Measurements from ENCODE around the gene CTDP1.

CTDP1 gene

GRCh38 chr18:79640064-79640672 is 39.4 kb upstream of the CTDP1 start:
- Histone ChIP-seq H3K4me1 (ENCODE audit: insufficient read depth, low read length) (no peaks in the 10 kb centered on the region), H3K9me3 (ENCODE audit: low read length) (no peaks in the 10 kb centered on the region), H3K4me3 (ENCODE audit: low read length) (no peak overlapping the region), H2AFZ (ENCODE audit: low read depth, low read length) (no peak overlapping the region), H3K36me3 (ENCODE audit: insufficient read depth, low read length) (no peaks in the 10 kb centered on the region), H3K27me3 (ENCODE audit: insufficient read depth, low read length) (peaks cover 21% of the 10 kb centered on the region)

- no peak overlapping the region for H2AFZ ChIP-seq (ENCODE audit: low read depth, low read length)
- no peak overlapping the region for H3K4me3 ChIP-seq (ENCODE audit: low read length)
- H3K4me1 ChIP-seq (ENCODE audit: insufficient read depth, low read length), result no peaks in the 10 kb centered on the region
- H3K9me3 ChIP-seq (ENCODE audit: low read length), result no peaks in the 10 kb centered on the region
- no peaks in the 10 kb centered on the region for H3K36me3 ChIP-seq (ENCODE audit: insufficient read depth, low read length)
- peaks cover 22% of the 10 kb centered on the region for H3K27me3 ChIP-seq (ENCODE audit: insufficient read depth, low read length)
Observed at GRCh38 chr18:79640875-79641274, 38.7 kb upstream of the CTDP1 start.

- Histone ChIP-seq H3K36me3 (ENCODE audit: insufficient read depth, low read length) (no peaks in the 10 kb centered on the region), H3K27me3 (ENCODE audit: insufficient read depth, low read length) (peaks cover 22% of the 10 kb centered on the region), H3K4me1 (ENCODE audit: insufficient read depth, low read length) (no peaks in the 10 kb centered on the region), H3K9me3 (ENCODE audit: low read length) (no peaks in the 10 kb centered on the region), H3K4me3 (ENCODE audit: low read length) (no peak overlapping the region), H2AFZ (ENCODE audit: low read depth, low read length) (no peak overlapping the region)
Observed at GRCh38 chr18:79641722-79642497, 37.7 kb upstream of the CTDP1 start.

- Histone ChIP-seq H3K9me3 (ENCODE audit: low read length) (no peaks in the 10 kb centered on the region), H3K4me1 (ENCODE audit: insufficient read depth, low read length) (no peaks in the 10 kb centered on the region), H3K36me3 (ENCODE audit: insufficient read depth, low read length) (no peaks in the 10 kb centered on the region), H2AFZ (ENCODE audit: low read depth, low read length) (no peak overlapping the region), H3K27me3 (ENCODE audit: insufficient read depth, low read length) (peaks cover 22% of the 10 kb centered on the region), H3K4me3 (ENCODE audit: low read length) (no peak overlapping the region)
Observed at GRCh38 chr18:79642626-79643025, 37.0 kb upstream of the CTDP1 start.

GRCh38 chr18:79643054-79643984 is 36.3 kb upstream of the CTDP1 start:
- H3K27me3 ChIP-seq (ENCODE audit: insufficient read depth, low read length), result peaks cover 19% of the 10 kb centered on the region
- no peak overlapping the region for H2AFZ ChIP-seq (ENCODE audit: low read depth, low read length)
- H3K4me1 ChIP-seq (ENCODE audit: insufficient read depth, low read length), result no peaks in the 10 kb centered on the region
- H3K36me3 ChIP-seq (ENCODE audit: insufficient read depth, low read length), result no peaks in the 10 kb centered on the region
- no peak overlapping the region for H3K4me3 ChIP-seq (ENCODE audit: low read length)
- H3K9me3 ChIP-seq (ENCODE audit: low read length), result no peaks in the 10 kb centered on the region

GRCh38 chr18:79644006-79644665 is 35.5 kb upstream of the CTDP1 start:
- H2AFZ ChIP-seq (ENCODE audit: low read depth, low read length), result no peak overlapping the region
- peaks cover 19% of the 10 kb centered on the region for H3K27me3 ChIP-seq (ENCODE audit: insufficient read depth, low read length)
- no peaks in the 10 kb centered on the region for H3K9me3 ChIP-seq (ENCODE audit: low read length)
- H3K36me3 ChIP-seq (ENCODE audit: insufficient read depth, low read length), result no peaks in the 10 kb centered on the region
- peak overlapping the region; percentile 4 for H3K4me3 ChIP-seq (ENCODE audit: low read length)
- no peaks in the 10 kb centered on the region for H3K4me1 ChIP-seq (ENCODE audit: insufficient read depth, low read length)

GRCh38 chr18:79644666-79645057 is 34.9 kb upstream of the CTDP1 start:
- Histone ChIP-seq H3K9me3 (ENCODE audit: low read length) (no peaks in the 10 kb centered on the region), H3K4me1 (ENCODE audit: insufficient read depth, low read length) (no peaks in the 10 kb centered on the region), H3K27me3 (ENCODE audit: insufficient read depth, low read length) (peaks cover 17% of the 10 kb centered on the region), H3K36me3 (ENCODE audit: insufficient read depth, low read length) (no peaks in the 10 kb centered on the region), H3K4me3 (ENCODE audit: low read length) (no peak overlapping the region), H2AFZ (ENCODE audit: low read depth, low read length) (no peak overlapping the region)

- Histone ChIP-seq H3K36me3 (ENCODE audit: insufficient read depth, low read length) (no peaks in the 10 kb centered on the region), H3K4me1 (ENCODE audit: insufficient read depth, low read length) (no peaks in the 10 kb centered on the region), H3K27me3 (ENCODE audit: insufficient read depth, low read length) (peaks cover 11% of the 10 kb centered on the region), H2AFZ (ENCODE audit: low read depth, low read length) (no peak overlapping the region), H3K4me3 (ENCODE audit: low read length) (no peak overlapping the region), H3K9me3 (ENCODE audit: low read length) (no peaks in the 10 kb centered on the region)
Observed at GRCh38 chr18:79645291-79645983, 34.2 kb upstream of the CTDP1 start.

GRCh38 chr18:79647307-79647706 is 32.3 kb upstream of the CTDP1 start:
- H3K27me3 ChIP-seq (ENCODE audit: insufficient read depth, low read length), result peaks cover 11% of the 10 kb centered on the region
- no peaks in the 10 kb centered on the region for H3K36me3 ChIP-seq (ENCODE audit: insufficient read depth, low read length)
- no peak overlapping the region for H3K4me3 ChIP-seq (ENCODE audit: low read length)
- H3K4me1 ChIP-seq (ENCODE audit: insufficient read depth, low read length), result no peaks in the 10 kb centered on the region
- H3K9me3 ChIP-seq (ENCODE audit: low read length), result no peaks in the 10 kb centered on the region
- no peak overlapping the region for H2AFZ ChIP-seq (ENCODE audit: low read depth, low read length)

GRCh38 chr18:79650959-79651358 is 28.6 kb upstream of the CTDP1 start:
- Histone ChIP-seq H3K27me3 (ENCODE audit: insufficient read depth, low read length) (peaks cover 2% of the 10 kb centered on the region), H3K9me3 (ENCODE audit: low read length) (peaks cover under 1% of the 10 kb centered on the region), H3K4me1 (ENCODE audit: insufficient read depth, low read length) (no peaks in the 10 kb centered on the region), H2AFZ (ENCODE audit: low read depth, low read length) (no peak overlapping the region), H3K36me3 (ENCODE audit: insufficient read depth, low read length) (no peaks in the 10 kb centered on the region), H3K4me3 (ENCODE audit: low read length) (no peak overlapping the region)

- Histone ChIP-seq H3K9me3 (ENCODE audit: low read length) (peaks cover 3% of the 10 kb centered on the region), H3K4me3 (ENCODE audit: low read length) (no peak overlapping the region), H3K4me1 (ENCODE audit: insufficient read depth, low read length) (peaks cover 20% of the 10 kb centered on the region), H3K27me3 (ENCODE audit: insufficient read depth, low read length) (no peaks in the 10 kb centered on the region), H2AFZ (ENCODE audit: low read depth, low read length) (no peak overlapping the region), H3K36me3 (ENCODE audit: insufficient read depth, low read length) (no peaks in the 10 kb centered on the region)
Observed at GRCh38 chr18:79657342-79657996, 22.1 kb upstream of the CTDP1 start.

GRCh38 chr18:79658366-79658765 is 21.2 kb upstream of the CTDP1 start:
- H3K4me1 ChIP-seq (ENCODE audit: insufficient read depth, low read length), result peaks cover 23% of the 10 kb centered on the region
- no peaks in the 10 kb centered on the region for H3K36me3 ChIP-seq (ENCODE audit: insufficient read depth, low read length)
- no peak overlapping the region for H2AFZ ChIP-seq (ENCODE audit: low read depth, low read length)
- H3K27me3 ChIP-seq (ENCODE audit: insufficient read depth, low read length), result no peaks in the 10 kb centered on the region
- H3K9me3 ChIP-seq (ENCODE audit: low read length), result peaks cover 3% of the 10 kb centered on the region
- H3K4me3 ChIP-seq (ENCODE audit: low read length), result no peak overlapping the region
